ENCODE results near the gene NAA20.

DNA sequence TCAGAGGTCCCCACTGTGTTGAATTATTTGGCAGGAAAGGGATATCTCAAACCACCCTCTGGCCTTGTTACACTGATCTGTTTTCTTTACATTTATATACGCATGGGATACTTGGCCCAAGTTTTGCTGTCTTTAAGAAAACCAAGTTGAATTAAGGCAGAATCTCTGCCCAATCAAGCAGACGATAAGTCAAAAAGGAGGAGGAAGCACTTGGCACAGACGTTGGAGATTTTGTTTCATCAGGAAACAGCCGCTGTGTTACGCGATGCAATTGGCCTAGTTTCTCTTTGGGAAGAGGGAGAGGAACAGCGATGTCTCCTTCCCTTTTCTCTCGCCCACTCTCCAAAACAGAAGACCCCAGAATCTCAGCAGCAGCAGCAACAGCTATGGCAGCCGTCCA lies 20.2 kb upstream of the NAA20 start:
- TF ChIP-seq, protein P1, sequence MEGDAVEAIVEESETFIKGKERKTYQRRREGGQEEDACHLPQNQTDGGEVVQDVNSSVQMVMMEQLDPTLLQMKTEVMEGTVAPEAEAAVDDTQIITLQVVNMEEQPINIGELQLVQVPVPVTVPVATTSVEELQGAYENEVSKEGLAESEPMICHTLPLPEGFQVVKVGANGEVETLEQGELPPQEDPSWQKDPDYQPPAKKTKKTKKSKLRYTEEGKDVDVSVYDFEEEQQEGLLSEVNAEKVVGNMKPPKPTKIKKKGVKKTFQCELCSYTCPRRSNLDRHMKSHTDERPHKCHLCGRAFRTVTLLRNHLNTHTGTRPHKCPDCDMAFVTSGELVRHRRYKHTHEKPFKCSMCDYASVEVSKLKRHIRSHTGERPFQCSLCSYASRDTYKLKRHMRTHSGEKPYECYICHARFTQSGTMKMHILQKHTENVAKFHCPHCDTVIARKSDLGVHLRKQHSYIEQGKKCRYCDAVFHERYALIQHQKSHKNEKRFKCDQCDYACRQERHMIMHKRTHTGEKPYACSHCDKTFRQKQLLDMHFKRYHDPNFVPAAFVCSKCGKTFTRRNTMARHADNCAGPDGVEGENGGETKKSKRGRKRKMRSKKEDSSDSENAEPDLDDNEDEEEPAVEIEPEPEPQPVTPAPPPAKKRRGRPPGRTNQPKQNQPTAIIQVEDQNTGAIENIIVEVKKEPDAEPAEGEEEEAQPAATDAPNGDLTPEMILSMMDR (IDR thresholded peaks at IDR 0.05) = no peak
- no peak for TF ChIP-seq POLR2A (IDR thresholded peaks at IDR 0.05)

All from breast epithelium (tissue), 3 donors.